Stimulated activated CD8-positive, alpha-beta memory T cell treated with anti-CD3 and anti-CD28 coated beads, Interleukin-2, amount 100 ng/mL, for 1 hour (primary cell): ENCODE data around the gene MED8.

Source experiments
- DNase-seq, 2 donors: peaks; one replicate each; pipeline ENCODE4 v3.0.0-alpha.2; 2020; ENCODE audit warnings: low read depth in 2 of 2

MED8 gene

DNA sequence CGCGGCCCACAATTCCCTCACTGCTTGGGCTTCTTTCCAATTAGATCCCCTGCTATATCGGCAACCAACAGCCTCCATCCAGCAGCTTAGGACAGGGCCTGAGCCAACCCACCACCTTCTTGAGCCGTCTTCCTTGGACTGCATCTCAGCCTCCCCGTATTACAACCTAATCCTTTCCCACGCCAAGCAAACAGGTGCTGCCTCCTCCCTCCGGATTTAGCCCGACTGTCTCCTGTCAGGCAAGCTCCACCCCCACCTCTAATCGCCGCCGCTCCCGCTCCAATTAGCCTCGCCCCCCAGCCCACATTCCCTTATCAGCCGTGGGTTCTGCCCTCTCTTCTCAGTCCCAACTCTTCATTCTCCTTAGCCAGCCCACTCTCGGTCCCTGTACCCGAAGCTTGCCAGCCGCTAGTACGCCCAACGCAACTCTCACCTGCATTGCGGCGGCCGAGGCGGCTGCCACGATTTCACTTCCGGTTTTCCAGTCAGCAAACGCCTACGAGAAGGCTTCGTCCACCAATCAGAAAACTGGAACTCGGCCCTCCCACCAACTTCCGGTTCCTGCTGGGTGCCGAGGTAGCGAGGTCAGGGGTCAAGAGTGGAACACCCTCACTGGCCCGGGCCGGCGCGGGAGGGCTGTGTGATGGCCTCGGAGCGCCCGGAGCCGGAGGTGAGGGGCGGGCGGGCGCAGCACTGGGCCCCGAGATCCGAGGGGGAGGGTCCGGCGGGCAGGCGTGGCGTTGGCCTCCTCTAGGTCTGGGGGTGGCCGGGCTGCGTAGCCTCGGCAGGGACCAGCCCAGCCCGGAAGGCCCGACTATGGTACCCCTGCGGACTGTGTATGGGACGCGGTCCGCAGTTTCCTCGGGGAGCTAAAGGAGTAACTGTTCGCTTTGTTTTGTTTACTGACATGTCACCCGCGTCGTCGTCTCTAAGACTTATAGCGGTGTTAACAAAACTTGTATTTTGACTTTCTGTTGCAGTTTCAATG is at the start of gene MED8, which contains the start of gene SZT2:
MED8 (minus strand) TSS at position 475 of the 988 bp plus-strand sequence; CDS start at position 439, 36 bp downstream.
SZT2 (plus strand) TSS at position 574 of the 988 bp plus-strand sequence; CDS start at position 644, 70 bp downstream.
- peak; percentile 84 to 87 for DNase-seq

DNA sequence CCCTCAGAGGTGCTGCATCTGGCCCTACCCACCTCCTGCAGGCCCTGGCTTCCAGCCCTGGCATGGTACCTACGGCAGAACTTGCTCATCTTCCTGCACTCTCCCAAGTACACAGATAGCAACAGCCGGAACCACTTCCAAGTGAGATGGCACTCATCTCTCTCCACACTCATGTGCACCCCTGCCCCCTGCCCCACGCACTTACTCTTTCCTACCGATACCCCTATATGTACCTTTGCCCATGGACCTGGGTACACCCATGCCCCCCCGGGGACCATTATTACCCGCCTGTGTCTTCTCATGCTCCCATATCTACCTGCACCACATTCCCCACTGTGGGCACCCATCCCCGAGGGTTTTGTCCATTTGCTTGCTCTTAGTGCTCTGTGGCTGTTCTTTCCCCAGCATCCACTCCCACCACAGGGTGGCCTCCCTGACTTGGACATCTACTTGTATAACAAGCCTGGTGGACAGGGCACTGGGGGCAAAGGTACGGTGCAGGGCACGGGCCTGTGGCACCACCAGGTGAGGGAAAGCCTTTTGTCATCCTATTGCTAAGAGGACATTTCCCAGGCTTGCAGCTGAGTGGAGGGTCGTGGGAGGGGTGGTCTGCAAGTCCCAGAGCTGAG is 49.5 kb upstream of the MED8 start:
- DNase-seq = no peak

DNA sequence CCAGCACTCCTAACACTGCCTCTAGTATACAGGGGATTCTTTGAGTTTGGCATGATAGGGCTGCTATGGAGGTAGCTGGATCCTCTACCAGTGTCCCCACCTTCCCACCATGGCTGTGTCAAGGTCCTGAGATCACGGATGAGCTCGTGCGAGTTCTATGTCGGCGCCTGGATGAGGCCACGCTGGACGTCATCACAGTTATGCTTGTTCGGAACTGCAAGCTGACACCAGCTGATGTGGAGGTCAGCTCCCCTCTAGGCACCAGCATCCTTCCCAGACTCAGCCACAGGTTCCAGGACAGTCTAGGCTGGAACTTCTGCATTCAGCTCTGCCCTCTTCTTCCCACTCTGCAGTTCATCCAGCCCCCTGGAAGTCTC is 49.0 kb upstream of the MED8 start:
- no peak for DNase-seq

DNA sequence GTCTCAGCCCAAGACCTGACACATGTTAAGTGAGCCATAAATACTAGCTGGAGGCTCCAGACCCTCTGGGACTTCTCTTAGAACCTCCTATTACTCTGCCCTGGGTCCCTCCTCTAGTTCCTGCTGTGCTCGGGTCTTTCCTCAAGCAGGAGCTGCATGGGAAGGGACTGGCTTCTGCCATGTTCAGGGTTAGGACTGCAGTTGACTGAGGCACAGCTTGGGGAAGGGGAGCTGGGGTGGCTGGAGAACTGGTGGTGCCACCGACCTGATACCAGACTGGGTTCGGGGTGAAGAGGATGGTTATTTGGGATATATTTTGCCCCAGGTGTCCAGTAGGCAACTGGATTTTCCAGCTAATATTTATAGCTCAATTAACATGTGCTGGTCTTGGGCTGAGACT is 48.4 kb upstream of the MED8 start:
- no peak for DNase-seq

DNA sequence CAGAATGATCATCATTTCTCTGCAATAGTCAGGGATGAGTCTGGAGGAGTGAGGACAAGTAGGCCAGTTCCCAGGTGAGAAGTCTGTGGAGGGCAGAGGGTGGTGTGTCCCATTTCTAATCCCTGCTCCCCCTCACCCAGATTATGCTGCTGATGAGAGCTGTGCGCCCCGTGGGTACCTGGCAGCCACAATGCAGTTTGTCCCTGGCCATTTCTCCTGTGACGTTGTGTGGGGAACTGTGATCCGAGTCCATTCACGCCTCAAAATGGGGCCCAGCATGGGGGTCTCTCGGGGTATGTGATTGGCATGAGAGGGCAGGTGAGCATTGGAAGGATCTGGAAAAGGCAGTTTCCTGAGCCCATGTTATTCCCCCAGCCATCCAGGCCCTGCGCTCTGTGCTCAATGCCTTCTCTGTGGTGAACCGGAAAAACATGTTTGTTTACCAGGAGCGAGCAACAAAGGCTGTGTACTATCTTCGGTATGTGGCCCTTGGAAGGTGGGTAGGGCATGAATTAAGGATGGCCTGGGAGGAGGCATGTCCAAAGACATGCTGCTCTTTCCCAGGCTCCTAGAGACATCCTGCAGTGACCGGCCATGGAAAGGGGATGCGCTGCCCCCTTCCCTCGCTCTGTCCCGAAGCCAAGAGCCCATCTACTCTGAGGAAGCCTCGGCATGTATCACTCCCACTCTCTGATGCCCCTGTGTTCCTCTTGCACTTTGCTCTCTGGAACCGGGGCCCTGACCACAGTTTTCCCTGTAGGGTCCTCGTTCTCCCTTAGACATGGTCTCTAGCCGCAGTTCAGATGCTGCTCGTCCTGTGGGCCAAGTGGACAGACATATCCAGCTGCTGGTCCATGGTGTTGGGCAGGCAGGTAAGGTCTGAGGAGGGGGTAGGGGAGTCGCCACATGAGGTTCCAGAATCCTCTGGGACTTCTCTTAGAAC is 47.7 kb upstream of the MED8 start:
- no peak for DNase-seq

GRCh38 chr1:43436371-43436770 is 46.8 kb upstream of the MED8 start:
- DNase-seq = no peak

DNA sequence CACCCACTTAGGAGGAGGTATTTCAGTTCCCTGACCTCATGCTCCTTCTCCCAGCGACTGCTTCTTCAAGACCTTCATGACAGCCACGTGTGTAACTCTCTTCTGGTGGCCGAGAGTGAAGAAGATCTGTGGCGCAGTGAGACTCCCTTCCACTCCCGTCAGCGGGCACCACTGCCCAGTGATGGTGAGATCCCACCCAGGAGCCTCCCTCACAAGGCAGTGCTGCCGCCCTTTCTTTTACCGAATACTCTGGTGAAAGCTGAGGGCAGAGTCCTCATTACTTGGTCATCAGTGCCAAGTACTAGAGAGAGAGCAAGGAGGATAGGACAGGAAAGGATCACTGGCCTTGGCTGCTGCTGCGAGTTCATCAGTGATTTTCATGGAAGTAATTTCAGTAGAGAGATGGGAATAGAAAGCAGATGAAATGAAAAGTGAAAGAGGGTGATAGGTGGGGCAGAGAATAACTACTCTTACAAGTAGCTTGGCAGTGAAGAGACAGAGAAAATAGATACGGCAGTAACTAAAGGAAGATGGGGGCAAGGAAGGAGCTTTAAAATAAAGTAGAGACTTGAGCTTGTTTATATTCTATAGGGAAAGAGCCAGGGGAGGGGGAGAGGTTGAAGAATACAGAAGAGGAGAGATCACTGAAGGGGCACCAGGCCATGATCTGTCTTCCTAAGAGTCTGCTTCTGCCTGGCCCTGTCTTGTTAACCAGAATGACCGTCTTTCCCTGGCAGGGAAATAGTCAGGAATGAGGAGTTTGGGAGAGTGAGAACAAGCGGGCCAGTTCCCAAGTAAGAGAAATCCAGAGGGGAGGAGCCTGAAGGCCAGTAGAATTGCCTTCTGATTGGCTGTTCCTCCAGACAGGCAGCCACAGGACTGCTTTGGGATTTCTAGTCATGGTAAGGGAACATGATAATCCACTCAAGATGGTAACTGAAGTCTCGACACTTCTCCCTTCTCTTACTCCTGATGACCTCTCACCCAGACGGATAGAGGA is 45.8 kb upstream of the MED8 start:
- DNase-seq = no peak

- no peak for DNase-seq
These were observed 44.7 kb upstream of the MED8 start for GRCh38 chr1:43434256-43434655.

GRCh38 chr1:43432907-43433306 is 43.3 kb upstream of the MED8 start:
- DNase-seq = no peak

- no peak for DNase-seq
These were observed 42.7 kb upstream of the MED8 start for GRCh38 chr1:43432171-43432860.

GRCh38 chr1:43431676-43432075 is 42.1 kb upstream of the MED8 start:
- DNase-seq = no peak

GRCh38 chr1:43430831-43431230 is 41.2 kb upstream of the MED8 start:
- no peak for DNase-seq

DNA sequence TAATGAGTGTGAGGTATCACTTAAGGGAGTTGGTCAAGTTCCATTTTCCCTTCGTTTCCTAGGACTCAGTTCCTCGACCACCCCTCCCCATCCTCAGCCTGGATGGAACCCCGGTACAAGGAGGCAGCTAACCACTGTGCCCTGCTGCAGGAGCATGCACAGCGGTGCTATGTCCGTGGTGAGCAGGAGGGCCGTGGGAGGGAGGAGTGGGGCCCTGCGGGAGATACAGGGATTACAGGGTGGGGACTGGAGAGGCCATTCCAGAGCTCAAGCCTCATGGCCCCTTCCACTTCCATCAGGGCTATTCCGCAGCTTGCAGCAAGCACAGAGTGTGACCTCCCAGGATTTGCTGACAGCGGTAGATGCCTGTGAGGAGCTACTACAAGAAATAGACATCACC is 38.3 kb upstream of the MED8 start:
- no peak for DNase-seq

DNA sequence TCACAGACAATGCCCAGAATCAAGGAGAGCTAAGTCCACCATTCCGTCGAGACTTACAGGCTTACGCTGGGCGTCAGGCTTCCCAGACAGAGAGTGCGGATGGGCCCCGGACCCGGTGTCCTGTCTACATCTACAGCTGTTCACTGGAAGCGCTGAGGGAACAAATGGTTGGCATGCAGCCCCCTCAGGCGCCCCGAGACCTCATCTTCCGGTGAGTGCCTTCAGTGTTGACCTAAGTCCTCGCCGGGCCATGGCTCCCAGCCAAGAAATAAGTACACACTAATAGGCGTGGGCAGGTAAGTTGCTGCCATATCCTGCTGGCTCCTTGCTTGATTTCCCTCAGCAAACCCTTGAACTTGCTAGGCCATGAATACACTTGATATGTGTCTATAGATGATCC is 37.9 kb upstream of the MED8 start:
- no peak for DNase-seq

GRCh38 chr1:43426221-43426620 is 36.6 kb upstream of the MED8 start:
- no peak for DNase-seq

DNA sequence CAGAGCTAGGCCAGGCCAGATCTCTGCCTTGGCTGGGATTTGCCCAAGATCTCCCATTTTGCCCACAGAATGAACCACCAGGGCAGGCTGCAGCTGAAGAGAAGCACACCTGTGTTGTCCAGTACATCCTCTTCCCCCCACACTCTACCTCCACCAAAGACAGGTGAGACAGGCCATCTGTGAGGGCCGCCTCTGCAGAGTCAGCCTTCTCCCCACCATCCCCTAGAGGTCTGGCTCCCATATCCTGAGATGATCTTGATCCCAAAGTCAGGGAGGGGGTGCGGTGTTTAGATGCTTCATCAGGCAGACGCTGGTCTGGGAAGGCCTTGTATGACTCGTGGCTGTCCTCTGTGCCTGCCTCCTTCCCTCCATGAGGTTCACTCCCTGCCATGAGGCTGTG is 35.4 kb upstream of the MED8 start:
- DNase-seq = no peak

- no peak for DNase-seq
These were observed 34.3 kb upstream of the MED8 start for GRCh38 chr1:43423672-43424550.

GRCh38 chr1:43422995-43423671 is 33.5 kb upstream of the MED8 start:
- DNase-seq = no peak
